GM21529 (cell line): Measurements from ENCODE around the gene ARHGEF7.
"Not testable (repeated sequence)": the region's sequence is repeated elsewhere in the genome, so short reads cannot be mapped to it uniquely, and the experiment has no call there.

Experiments
- ATAC-seq: cut with Tn5 transposase; IDR thresholded peaks from one replicate; pipeline ENCODE4 v1.9.1; 2021; ENCODE audit not compliant: unreplicated experiment

ARHGEF7 gene

GRCh38 chr13:111115061-111115964 lies at the start of gene ARHGEF7:
TSS of gene ARHGEF7 (plus strand) at chr13:111115310. CDS start at chr13:111115527, 217 bp downstream.
- ATAC-seq = no peak

DNA sequence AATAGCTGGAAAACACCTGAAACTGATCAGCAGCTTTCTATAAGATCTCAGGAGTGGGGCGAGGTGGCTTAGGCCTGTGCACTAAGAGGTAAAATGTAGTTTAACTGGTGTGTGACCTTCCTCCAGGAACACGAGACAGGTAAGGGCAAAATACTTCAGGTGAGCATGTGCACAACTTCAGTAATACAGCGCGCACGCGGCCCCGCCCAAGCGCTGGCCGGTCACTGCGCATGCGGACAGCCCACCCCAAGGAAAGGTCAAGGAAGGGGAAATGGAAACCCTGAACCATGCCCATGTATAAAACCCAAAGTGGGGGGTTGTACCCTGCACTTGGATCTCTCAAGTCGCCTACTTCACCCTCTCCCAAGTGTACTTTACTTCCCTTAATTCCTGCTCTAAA lies 49.4 kb upstream of the ARHGEF7 start:
- no peak for ATAC-seq

GRCh38 chr13:111066544-111066943 lies 48.6 kb upstream of the ARHGEF7 start:
- no peak for ATAC-seq

DNA sequence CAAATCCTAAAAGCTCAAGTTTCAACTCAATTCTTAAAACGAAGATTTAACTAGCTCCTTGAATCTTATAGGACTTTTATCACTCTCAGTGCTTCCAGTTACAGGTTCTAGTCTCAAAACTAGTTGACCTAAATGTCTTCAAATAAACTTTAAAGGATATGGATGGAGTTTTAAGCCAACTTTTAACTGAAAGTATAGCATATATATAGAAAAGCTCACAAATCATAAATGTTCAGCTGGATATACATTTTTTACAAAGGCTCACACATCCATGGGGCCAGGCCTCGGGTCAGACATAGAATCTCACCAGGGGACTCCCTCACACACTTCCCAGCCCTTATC lies 47.1 kb upstream of the ARHGEF7 start:
- no peak for ATAC-seq

DNA sequence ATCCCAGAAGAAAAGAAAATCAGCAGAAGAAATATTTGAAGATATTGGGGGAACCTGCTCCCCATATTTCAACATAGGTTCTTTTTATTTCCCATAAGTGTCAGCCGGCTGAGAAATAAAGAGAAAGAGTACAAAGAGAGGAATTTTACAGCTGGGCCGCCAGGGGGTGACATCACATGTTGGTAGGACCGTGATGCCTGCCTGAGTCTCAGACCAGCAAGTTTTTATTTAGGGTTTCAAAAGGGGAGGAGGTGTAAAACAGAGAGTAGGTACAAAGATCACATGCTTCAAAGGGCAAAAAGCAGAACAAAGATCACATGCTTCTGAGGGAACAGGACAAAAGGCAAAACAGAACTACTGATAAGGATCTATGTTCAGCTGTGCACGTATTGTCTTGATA lies 44.0 kb upstream of the ARHGEF7 start:
- not testable (repeated sequence) for ATAC-seq

GRCh38 chr13:111071526-111071925 lies 43.6 kb upstream of the ARHGEF7 start:
- not testable (repeated sequence) for ATAC-seq

DNA sequence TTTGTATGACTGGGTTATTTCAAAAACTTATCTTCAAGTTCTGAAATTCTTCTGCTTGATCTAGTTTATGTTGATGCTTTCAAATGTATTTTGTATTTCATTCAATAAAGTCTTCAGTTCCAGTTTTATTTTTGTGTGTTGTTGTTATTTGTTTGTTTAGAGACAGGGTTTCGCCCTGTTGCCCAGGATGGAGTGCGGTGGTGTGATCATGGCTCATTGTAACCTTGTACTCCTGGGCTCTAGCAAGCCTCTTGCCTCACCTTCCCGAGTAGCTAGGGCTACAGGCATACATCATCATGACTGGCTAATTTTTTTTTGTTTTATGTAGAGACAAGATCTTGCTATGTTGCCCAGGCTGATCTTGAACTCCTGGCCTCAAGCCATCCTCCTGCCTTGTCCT lies 40.3 kb upstream of the ARHGEF7 start:
- ATAC-seq = no peak

- ATAC-seq = no peak
Observed at GRCh38 chr13:111076155-111077013, 38.7 kb upstream of the ARHGEF7 start.

DNA sequence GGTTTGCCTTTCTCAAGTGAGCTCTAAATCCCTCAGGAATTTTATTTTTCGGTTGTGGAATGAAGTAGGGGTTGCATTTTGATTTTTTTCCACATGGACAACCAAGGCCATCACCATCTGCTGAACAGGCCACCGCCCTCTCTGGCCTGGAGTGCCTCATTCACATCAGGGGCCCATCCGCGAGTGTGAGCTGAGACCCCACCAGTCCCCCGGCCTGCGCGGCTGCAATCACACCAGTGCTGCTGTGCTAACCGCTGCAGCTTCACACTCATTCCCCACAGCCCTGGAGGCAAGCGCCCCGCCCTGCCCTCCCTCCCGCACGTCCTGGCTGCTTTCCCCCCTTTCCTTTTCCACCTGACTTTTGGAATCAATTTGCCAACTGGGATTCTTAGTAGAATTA lies 35.7 kb upstream of the ARHGEF7 start:
- ATAC-seq = no peak

DNA sequence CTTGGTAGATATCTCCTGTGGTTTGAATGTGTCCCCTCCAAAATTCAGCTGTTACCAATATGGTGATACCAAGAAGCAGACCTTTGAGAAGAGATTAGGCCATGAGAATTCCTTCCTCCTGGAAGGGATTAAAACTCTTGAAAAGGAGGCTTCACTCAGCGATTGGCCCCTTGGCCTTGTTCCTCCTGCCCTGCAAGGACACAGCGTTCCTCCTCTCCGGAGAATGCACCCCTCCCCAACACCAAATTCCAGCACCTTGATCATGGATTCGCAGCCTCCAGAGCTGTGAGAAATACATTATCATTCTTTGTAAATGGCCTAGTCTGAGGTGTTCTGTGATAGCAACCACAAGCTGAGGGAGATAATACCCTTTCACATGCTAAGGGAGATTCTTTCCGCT lies 34.5 kb upstream of the ARHGEF7 start:
- ATAC-seq = no peak

- ATAC-seq = no peak
Observed at GRCh38 chr13:111082240-111082639, 32.9 kb upstream of the ARHGEF7 start.

- ATAC-seq = not testable (repeated sequence)
Observed at GRCh38 chr13:111082769-111083168, 32.3 kb upstream of the ARHGEF7 start.

DNA sequence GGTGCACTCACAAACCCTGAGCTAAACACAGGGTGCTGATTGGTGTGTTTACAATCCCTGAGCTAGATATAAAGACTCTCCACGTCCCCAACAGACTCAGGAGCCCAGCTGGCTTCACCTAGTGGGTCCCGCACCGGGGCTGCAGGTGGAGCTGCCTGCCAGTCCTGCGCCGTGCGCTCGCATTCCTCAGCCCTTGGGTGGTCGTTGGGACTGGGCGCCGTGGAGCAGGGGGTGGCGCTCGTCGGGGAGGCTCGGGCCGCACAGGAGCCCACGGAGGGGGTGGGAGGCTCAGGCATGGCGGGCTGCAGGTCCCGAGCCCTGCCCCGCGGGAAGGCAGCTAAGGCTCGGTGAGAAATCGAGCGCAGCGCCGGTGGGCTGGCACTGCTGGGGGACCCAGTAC lies 31.4 kb upstream of the ARHGEF7 start:
- not testable (repeated sequence) for ATAC-seq

- no peak for ATAC-seq
Observed at GRCh38 chr13:111090169-111090568, 24.9 kb upstream of the ARHGEF7 start.

GRCh38 chr13:111092685-111093084 lies 22.4 kb upstream of the ARHGEF7 start:
- ATAC-seq = no peak

DNA sequence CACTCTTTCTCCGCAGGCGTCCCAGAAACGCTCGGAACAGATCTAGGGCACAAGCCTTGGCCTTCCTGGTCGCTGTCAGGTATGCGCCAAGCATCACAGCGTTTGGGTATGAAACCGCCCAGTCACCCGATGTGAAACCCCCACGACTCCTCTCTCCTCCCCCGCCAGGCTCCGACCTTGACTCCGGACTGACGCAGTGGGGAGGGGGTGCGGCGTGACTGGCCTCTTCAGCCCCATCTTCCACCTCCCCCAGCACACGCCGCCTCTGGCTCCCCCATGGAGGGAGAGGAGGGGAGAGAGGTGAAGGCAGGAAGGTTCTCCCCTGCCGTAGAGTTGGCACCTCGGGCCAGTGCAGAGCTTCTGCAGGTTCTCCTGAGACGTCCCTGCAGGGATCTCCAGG lies 22.0 kb upstream of the ARHGEF7 start:
- ATAC-seq = no peak

DNA sequence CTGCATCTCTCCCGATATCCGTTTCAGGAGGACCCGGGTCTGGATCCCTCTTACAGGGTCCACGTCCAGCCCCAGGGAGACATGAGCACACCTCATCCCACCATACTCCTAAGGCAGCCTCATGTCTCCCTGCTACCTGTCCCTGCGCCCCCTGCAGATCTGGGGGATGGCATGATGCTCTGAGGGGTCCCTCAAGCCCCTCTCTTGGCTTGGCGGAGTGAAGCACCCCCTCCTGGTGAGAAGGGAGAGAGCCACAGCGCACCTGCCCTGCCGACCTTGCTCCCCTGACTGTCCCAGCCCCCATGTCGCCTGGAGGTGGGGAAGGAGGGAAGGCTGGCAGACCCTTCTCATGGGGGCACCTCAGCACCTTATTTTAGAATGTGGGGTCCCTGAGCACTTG lies 21.5 kb upstream of the ARHGEF7 start:
- ATAC-seq = no peak

- ATAC-seq = no peak
Observed at GRCh38 chr13:111095031-111095840, 19.9 kb upstream of the ARHGEF7 start.

GRCh38 chr13:111095911-111096501 lies 19.1 kb upstream of the ARHGEF7 start:
- ATAC-seq = no peak

- no peak for ATAC-seq
Observed at GRCh38 chr13:111099290-111099689, 15.8 kb upstream of the ARHGEF7 start.

- ATAC-seq = no peak
Observed at GRCh38 chr13:111110054-111110453, 5.1 kb upstream of the ARHGEF7 start.
